ENCODE data around the gene NUP98.
A peak's percentile ranks its signal among the peaks of the same experiment; 100 is the strongest.

Gene NUP98

GRCh38 chr11:3797329-3798090 is at the start of gene NUP98:
NUP98 (minus strand) TSS chr11:3797554; CDS start chr11:3782117, 15,437 bp downstream.
- DNase-seq (ENCODE audit: low spot score), result peak; percentile 99

- DNase-seq (ENCODE audit: low spot score), result no peak
Measured at GRCh38 chr11:3845670-3846069, 48.3 kb upstream of the NUP98 start.

GRCh38 chr11:3845246-3845645 is 47.9 kb upstream of the NUP98 start:
- no peak for DNase-seq (ENCODE audit: low spot score)

- no peak for DNase-seq (ENCODE audit: low spot score)
Measured at GRCh38 chr11:3843326-3843725, 46.0 kb upstream of the NUP98 start.

- DNase-seq (ENCODE audit: low spot score), result peak; percentile 81
Measured at GRCh38 chr11:3841426-3842350, 44.3 kb upstream of the NUP98 start.

- no peak for DNase-seq (ENCODE audit: low spot score)
Measured at GRCh38 chr11:3840870-3841425, 43.6 kb upstream of the NUP98 start, which contains the start of gene RHOG. RHOG (minus strand) TSS chr11:3840959; CDS start chr11:3828138, 12,821 bp downstream.

DNA sequence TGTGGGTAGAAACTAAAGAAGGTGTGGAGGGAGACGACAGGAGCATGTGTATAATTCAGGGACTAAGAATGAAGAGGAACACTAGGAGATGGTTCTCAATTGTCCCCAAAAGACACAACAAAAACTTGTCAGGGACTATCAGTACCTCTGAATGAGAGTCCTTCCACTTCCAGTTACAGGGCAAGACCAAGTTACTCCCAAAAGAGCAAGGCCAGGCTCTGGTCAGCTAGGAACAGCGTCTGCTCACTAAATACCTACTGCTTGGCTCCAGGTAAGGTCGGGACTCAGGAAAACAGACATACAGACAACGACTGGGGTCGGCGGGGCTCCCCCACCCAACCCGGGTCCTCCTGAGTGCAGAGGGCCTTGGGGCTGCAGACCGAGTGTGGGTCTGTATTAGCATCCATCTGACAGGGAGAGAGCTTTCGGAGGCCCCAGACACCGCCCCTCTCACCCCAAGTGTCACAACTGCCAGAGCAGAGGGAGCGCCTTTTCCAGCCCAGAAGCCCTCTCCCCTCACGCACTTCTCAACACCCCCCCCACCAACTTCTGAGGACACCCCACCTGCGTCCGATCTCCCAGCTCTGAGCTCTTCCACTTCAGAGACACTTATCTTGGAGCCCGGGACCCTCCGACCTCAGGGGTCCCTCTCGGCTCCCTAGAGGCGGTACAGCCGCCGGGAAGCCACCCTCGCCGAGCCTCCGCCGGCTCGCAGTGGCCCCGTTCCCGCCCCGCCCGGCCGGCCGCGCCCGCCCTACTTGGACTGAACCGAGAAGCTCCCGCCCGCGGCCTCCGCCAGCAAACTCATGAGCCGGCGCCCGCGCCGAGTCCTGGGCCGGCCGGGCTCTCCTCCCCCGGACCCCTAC is 42.9 kb upstream of the NUP98 start:
- no peak for DNase-seq (ENCODE audit: low spot score)

GRCh38 chr11:3838504-3838903 is 41.1 kb upstream of the NUP98 start:
- no peak for DNase-seq (ENCODE audit: low spot score)

GRCh38 chr11:3837793-3838192 is 40.4 kb upstream of the NUP98 start:
- DNase-seq (ENCODE audit: low spot score), result no peak

- DNase-seq (ENCODE audit: low spot score), result no peak
Measured at GRCh38 chr11:3836903-3837302, 39.5 kb upstream of the NUP98 start.

- no peak for DNase-seq (ENCODE audit: low spot score)
Measured at GRCh38 chr11:3835751-3836150, 38.4 kb upstream of the NUP98 start.

GRCh38 chr11:3834664-3835461 is 37.5 kb upstream of the NUP98 start:
- no peak for DNase-seq (ENCODE audit: low spot score)

- no peak for DNase-seq (ENCODE audit: low spot score)
Measured at GRCh38 chr11:3834349-3834663, 37.0 kb upstream of the NUP98 start.

GRCh38 chr11:3833449-3833848 is 36.1 kb upstream of the NUP98 start:
- DNase-seq (ENCODE audit: low spot score), result no peak

GRCh38 chr11:3832816-3833215 is 35.5 kb upstream of the NUP98 start:
- DNase-seq (ENCODE audit: low spot score), result no peak

DNA sequence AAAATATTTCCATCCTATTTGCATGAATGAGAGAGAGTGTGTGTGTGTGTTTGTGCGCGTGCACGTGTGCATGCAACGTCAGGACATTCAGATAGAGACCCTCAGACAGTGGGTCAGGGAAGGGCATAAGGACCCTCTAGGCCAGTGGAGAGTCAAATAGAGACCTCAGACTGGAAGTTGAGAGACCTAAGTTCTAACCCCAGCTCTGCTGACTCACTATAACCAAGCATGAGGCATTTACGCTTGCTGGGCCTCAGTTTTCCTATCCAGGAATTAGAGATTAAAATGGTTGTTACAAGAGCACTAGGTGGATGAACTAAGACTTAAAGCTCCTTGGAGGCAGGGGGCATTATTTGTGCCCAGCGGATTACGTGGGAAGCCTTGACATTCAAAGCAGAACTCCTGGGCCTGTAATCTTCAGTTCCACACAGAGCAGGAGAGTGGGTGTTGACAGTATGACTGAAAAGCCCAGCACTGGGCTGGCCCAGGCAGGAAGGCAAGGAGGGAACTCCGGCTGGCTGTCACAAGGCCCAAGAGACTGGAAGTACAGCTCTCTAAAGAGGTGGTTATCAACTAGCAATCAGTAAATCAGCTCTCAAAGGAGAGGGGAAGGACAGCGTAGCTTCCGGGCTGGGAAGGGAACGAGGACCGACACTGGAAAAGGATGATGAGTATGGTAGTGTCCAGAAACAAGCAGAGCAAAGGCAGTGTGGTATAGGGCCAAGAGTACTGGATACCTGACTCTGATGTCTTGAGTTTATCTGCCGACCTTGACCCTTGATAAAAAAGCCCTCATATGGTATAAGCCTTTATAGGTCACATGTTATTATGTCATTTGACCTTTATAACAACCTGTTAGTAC is 34.3 kb upstream of the NUP98 start:
- no peak for DNase-seq (ENCODE audit: low spot score)

GRCh38 chr11:3830730-3831129 is 33.4 kb upstream of the NUP98 start:
- no peak for DNase-seq (ENCODE audit: low spot score)

- DNase-seq (ENCODE audit: low spot score), result no peak
Measured at GRCh38 chr11:3830088-3830487, 32.7 kb upstream of the NUP98 start.

GRCh38 chr11:3827434-3828186 is 30.3 kb upstream of the NUP98 start:
- DNase-seq (ENCODE audit: low spot score), result no peak

Data from SW480 (cell line).